ENCODE results near the gene PHF13.
A peak's percentile ranks its signal among the peaks of the same experiment; 100 is the strongest.

Gene PHF13

DNA sequence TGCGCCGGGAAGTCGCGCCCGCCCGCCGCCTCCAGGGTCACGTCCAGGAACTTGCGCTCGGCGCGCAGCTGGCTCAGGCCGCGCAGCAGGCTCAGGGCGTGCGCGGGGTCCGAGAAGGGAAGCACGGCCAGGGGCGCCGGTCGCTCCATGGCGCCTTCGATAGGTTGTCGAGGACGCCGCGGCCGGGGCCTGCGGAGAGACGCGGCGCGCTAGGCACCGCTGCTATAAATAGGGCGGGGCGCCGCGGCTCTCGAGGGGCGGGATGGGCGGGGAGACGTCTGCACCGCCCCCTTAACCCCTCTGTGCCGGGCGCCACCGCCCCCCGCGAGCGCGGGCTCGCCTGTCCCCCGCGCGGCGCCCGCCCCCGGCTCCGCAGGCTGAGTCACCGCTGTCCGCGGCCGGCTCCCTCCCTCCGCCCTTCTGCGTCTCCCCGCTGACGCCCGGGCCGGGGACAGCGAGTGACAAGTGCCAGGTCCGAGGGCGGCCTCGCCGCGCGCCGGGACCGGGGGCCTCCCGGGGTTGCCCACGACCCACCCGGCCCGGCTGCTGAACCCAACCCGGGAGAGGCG is 10.8 kb upstream of the PHF13 start, which contains the start of gene KLHL21:
KLHL21 (minus strand) TSS at position 201 of the 569 bp plus-strand sequence; CDS start at position 149, 52 bp downstream.
- DNase-seq: peak; percentile 84 to 90

DNA sequence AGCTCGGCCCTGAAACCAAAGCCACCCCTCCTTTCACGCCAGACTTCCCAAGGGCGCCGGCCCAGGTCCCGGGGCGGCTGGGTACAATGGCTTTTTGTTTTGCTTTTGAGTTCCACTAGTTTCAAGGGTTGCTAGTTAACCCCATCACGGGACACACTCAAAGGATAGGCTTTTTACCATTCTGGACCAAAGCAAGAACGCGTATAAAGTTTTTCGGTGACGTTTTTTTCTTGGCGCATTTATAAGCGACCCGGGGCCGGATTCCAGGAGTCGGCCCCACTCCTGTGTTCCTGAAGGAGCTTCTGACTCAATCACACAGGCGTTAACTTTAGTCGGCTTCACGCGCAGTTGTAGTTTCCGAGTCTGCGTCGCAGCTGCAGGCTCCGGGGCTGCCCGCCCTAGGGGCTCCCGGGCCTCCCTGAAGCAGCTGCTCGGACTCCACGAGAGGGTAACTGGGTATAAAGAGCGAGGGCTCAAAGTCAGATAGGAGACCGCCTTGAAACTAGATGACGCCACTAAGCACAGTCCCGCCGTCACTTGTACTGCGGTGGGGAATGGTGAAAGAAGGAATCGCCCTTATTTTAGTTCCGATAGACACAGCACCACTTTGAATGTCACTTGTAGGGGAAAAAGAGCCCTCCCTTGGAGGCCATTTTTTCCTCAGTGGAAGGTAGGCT is 10.2 kb upstream of the PHF13 start:
- DNase-seq: peak; percentile 75 to 92

DNA sequence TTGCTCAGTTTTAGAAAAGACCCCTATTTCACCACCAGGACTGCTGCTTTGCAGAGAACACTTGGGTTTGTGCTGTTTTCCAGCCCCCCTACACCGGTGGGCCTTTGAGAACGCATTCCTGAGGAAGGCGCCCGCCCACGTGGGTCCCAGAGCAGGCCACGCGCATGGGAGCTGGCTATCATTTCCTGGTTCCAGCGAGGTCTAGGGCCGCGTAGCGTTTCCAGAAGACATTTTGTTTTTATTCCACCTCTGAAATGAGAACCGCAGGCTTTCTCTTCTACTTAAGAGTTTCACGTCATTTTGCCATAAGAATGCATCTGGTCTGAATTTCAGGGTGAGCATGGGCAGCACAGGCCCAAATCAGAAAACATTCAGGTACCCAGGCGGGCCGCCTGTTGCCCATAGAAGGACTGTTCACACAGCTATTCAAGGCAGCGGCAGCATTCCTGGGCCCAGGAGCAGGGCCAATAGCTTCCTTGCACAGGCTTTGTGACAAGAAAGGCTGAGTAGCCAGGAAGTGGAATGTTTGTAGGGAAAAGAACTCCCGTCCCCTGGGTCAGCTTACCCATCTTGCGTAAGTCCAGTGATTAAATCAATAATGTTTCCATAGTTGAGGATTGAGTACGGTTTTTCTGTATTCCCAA is 9.5 kb upstream of the PHF13 start:
- peak; percentile 51 to 56 for DNase-seq

DNA sequence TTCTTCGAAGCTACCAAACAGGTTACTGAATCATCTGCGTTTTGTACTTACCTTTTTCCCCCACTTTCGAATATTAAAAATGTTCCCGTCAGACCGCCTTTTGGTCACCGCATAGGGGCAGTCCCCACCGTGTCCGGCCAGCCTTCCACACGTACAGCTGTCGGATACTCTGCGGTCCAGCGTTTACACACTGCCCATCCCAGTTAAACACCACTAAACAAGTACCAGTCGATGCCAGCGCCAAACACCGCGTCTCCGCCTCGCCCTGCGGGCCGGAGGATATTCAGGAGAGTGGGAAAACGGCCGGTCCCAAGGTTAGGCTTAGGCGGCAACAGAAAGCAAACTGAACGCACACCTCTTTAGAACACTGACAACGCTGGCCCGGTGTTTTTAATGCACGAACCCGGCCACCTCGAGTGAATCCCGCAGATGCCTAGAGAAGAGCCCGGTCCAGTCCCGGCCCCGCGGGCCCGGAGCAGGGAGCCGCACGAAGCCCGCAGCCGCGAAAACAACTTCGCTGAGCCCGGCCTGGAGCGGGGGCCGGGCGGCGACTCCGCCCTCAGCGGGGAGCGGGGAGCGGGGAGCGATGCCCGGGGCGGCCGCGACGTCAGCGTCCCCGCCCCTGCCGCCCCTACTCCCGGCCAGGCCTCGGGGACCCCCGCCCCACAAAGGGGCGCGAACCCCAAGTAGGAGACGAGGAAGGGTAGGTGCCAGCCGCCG is 730 bp upstream of the PHF13 start:
- no peak for DNase-seq

DNA sequence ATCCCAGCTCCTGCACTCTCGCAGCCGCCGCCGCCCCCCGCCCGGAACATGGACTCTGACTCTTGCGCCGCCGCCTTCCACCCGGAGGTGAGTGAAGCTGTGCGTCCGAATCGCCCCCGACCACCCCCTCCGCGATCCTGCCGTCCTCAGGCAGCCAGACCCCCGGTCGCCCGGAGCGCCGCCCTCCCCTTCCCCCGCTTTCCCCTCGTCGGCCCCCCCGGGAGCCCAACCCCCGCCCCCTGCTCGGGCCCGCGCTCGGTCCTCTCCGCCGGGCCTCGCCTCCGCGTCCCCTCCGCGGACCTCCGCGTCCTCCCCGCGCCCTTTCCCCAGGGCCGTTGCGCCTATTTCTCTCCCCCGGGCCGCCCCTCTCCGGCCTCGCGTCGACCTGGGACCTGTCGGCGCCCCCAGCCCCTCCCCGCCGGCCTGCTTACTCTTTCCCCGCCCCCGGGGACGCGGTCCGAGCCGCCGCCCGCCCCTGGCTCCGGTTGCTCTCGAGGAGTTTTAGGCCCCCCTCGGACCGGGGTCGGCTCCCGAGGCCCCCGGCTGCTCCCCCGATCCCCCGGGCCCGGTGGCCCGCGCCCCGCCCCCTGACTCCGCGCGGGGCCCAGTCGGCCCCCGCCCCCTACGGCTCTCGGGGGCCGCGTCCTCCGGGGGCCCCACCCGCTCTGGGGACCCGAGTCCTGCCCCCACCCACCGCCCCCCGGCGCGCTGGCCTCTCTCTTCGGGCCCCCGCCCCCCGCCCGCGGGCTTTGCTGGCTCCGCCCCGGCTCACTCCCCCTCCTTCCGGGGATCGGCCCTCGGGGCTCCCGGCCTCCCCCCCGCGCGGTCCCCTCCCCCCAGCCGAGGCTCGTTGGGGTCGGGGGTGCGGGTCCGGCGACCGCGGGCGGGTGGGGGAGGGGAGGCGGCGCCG is 743 bp downstream of the PHF13 start:
- DNase-seq: peak in 1 of 2 donors; percentile 17

DNA sequence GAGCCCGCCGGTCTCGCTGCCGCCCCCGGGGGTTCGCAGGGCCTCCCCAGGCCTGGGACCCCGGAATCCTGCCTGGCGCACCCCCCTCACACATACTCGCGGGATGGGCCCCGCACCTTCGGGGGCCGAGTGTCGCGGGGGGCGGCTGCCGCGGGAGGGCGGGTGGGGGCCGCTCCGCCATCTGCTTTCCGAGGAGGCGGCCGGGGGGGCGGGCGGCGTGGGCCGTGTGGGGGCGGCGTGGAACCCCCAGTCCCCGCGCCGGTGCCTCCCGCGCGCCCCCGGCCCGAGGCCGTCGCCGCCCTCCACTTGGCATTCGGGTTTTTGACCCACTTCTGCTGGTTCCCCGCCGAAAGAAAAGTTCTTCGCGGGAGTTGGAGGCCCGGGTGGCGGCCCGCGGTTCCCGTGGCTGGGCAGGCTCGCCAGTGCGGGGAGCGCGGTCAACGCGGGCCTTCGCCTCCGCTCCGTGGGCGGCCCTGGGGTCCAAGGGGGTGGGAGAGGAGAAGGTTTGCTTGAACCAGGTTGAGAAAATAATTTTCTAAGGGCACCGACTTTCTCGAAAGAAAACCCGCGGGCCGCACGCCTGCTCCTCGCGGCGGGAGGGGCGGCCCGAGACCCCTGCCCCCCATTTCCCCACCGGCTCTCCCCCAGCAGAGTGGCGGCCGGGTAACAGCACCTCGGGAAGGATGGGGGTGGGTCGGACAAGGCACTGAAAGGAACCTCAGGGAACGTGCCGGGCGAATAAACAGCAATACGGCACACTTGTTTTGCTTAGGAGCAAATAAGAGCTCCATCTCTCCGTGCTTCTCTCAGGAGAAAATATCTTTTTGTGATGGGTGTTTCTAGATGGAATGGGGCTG is 1.6 kb downstream of the PHF13 start:
- DNase-seq: no peak

DNA sequence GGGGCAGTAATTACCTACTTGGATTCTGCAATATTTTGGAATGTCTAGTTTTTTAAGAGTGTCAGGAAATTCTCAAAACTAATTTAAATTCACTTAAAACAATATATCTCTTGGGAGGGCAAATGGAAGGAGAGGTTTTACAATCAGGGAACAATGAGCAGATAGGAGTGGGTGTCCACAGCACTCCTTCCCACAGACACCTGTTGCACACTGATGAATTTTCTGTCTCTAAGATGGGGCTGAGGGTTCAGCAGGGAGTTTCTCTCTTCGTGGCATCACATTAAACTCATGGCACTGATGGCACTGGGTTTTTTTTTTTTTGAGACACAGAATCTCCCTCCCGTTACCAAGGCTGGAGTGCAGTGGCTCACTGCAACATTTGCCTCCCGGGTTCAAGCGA is 5.5 kb downstream of the PHF13 start:
- DNase-seq: no peak

DNA sequence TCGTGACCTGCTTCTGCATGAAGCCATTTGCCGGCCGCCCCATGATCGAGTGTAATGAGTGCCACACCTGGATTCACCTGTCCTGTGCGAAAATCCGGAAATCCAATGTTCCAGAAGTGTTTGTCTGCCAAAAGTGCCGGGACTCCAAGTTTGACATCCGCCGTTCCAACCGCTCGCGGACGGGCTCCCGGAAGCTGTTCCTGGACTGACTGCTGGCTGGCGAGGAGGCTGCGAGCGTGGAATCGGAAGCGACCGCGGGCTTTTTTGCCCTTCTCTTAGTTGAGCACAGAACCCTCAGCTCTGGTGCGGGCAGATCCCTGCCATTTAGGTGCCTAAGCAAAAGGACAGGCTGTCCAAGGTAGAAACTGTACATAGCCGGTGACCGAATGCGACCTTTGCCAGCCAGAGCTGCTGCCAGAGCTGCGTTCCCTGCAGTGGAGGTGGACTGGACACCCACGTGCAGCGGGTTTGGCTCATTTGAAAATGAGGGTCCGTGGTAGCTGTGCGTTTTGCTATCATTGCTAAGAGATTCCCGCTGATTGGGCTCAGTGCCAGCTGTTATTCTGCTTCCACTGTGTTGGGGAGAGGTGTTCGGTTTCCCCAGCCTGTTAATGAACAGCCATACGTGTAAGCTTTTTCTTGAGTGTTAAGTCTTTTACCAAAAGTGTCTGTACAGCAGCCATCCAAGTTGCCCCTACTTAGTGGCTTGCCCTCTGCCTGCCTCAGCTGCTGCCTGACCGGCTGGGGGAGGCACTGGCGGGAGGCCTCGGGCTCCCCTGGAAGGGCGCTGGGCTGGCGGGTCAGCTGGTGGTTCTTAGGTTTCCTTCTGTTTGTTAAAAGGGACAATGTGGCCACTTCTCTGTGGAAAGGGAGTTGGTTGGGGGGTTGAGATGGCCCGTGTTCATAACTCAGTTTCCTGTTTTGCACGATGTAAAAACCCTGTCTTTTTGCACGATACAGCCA is 8.2 kb downstream of the PHF13 start:
- no peak for DNase-seq

DNA sequence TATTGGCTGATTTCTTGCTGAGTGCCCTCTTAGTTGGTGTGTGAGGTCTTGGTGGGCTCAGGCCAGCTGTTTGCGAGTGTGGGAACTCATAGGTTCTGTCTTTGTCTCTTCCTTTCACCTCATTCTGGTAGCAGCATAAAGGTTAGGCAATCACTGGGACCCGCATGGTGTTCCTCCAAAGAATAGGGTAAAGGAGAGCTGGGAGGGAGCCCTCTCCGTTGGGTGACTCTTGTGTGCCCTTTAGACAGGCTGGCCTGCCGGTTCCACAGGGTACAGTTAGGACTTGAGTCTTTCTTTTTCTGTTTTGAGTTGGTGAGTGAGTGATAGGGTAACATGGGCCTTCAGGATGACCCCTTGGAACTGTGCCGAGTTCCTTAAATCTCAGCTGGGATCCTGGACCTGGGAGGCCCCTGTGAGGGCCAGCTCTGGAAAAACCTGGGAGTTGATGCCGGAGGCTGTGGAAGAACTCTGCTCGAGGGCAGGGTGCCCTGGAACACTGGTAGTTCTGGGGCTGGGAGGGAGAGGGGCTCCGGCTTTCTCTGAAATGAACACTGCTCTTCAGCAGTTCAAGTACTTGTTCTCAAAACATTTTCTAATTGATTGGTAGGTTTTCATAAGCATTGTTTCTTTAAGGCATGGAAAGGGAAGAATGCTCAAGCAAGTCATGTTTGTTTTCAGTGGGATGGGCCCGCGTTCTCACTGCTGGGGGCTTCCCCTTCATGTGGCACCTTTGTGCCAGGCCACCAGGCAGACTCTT is 9.0 kb downstream of the PHF13 start:
- no peak for DNase-seq

DNA sequence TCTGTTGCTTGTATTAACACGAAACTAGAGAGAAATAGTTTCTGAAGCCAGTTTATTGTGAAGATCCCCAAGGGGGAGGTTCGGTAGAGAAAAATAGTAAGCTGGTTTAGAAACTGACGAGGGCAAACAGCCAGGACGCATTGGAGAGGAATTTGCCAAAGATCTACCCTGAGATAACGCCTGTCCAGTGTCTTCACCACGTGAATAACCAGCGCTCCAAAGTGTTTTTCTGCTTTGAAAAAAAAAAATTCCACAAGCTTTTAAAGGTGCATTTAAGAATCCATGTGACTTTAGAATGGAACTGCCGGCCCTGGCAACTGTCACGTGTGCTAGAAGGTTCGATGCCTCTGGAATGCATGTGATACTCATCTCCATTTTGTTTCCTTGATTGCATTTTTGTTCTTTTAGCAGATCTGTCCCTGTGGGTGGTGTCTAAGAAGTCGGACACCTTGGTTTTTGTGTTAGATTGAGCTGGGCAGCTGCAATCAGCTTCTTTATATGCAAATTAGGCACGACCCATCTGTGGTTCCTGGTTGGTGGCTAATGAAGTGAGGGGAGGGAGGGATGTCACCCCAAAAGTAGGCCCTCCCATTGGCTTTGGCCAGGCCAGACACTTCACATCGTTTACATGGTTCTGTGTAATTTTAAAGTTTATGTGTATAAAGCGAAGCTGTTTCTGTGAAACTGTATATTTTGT is 9.9 kb downstream of the PHF13 start:
- no peak for DNase-seq

DNA sequence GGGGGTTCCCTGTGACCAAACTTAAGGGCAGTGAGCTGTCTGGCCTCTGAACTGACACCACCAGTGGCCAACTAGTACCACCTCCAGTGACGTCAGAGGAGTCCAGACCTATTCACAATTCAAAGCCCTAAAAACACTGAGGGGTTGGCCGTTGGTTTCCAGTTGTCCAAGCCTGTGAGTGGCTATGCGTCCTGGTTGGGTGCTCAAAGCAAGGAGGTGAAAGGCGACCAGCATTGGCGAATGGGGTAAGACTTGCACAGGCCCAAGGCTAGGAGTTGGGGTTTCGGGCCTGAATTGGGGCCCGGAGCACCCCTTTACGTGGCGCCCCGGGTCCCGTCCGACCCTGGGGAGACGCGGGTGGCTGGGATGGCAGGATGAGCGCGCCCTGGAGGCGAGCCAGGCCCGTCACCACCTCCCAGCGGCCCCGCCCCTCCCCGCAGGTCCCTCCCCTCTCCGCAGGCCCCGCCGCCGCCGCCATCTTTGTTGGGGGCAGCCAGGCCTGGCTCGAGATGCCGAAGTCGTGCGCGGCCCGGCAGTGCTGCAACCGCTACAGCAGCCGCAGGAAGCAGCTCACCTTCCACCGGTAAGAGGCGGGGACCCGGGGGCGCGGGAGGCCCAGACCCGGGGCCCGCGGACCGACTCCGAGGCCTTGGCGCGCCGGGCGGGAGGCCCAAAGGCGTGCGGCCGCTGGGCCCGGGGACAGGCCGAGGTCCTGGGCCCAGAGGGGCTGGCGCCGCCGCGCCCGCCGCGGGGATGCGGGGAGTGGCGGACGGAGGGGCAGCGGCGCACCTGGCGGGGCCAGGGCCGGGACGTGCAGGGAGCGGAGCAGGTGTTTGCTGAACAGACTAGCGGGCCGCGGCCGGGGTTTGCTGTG is 11.4 kb downstream of the PHF13 start, which contains the start of gene THAP3:
THAP3 (plus strand) TSS at position 159 of the 874 bp plus-strand sequence; CDS start at position 510, 351 bp downstream.
- peak; percentile 75 to 81 for DNase-seq

DNA sequence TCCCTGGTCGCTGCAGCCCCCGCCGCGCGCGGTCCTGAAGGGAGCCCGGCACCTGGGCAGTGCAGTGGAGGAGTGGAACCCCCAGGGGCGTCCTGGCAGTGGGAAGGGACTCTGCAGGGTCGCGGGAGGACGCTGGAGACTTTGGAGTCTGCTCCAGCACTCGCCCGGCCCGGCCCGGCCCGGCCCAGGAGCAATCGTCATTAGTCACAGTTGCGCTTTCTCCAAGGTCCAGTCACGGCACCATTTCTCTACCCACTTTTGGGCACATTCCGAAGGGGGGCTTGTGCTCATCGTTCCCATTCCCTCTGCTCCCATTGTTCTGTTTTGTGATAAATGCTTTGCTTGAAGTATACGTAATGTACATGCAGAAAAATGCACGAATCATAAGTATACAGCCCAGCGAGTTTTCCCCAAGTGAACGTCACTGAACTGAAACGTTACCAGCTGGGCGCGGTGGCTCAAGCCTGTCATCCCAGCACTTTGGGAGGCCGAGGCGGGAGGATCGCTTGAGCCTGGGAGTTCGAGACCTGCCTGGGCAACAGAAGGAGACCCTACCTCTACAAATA is 12.1 kb downstream of the PHF13 start:
- peak in 1 of 2 donors; percentile 24 for DNase-seq

DNA sequence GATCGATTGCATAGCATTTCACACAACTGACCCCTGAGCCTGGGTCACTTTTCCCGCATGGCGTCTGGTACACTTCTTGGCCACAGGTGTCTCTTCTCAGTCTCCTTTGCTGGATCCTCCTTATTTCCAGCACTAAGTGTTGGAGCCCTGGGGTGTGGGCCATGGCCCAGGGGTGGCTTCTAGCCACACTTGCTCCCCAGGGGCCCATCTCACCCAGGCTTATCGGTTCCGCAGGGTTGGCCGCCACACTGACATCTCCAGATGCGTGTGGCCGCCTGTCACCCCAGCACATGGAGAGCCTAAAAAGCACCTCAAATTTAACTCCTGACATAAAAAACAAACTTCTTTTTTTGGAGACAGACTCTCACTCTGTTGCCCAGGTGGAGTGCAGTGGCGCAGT is 13.5 kb downstream of the PHF13 start:
- no peak for DNase-seq

DNA sequence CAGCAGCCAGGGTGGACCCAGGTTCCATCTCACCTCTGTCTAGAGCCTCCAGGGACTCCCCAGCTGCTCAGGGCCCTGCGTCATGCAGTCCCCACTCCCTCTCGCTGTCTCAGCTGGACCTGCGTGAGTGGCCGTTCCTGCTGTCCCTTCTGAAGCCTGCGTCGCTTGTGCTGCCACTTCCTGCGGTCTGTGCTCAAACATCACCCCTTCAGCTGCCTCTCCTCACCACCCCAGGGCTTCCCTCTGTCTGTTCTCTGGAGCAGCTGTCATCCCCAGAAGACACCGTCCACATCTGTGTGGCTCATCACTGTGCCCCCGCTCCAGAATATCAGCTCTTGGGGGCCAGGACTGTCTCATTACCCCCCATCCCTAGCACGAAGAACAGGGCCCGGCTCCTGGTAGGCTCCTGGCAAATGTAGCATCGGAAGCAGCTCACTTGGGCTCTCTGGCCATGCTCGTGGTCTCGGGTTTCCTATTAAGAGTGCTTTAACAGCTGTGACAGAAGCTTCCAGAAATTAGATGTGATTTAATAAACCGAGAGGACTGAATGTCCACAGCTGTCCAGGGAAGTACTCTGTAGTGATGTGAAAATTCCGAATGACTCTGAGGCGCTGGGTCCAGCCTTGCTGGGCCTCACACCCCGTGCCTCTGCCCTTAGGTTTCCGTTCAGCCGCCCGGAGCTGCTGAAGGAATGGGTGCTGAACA is 14.5 kb downstream of the PHF13 start:
- no peak for DNase-seq

DNA sequence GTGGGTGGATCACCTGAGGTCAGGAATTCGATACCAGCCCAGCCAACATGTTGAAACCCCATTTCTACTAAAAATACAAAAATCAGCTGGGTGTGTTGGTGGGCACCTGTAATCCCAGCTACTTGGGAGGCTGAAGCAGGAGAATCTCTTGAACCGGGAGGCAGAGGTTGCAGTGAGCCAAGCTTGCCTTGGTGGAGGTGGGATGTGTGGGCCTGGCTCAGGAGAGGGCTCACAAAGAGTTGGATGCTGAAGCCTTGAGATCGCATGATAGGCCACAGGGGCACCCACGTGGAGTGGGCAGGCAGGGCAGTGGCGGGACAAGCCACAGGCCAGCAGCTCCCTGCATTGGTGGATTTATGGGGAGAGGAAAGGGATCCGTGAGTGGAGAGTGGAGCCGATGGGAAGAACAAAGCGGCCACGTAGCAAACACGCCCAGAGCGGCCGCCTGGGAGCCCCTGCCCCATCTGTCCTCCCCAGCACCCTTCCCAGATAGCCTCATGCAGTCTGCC is 15.5 kb downstream of the PHF13 start:
- no peak for DNase-seq

DNA sequence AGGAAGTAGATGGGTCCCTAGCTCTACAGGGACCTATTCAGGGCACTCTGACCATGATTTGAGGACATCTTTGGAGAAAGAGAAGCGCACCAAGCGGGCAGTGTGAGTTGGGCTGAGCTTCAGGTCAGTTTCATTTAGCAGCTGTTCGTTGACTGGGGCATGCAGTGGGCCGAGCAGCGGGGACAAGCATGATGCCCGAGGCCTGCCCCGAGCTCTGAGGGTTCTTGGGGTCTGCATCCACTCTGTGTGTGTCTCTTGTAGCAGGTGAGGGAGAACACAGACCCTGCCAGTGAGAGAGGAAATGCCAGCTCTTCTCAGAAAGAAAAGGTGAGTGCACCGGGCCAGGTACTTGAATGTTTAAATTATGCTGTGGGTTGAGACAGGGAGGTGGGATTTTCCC is 16.5 kb downstream of the PHF13 start:
- DNase-seq: no peak

Data from hippocampal formation (tissue), 2 donors.